Pancreas (tissue), 10 donors: ENCODE data around the gene SUOX. TPM values are rescaled to one million over a fixed set of nuclear protein-coding genes. Genes with fewer than 3 reads are reported as not detected.
"Not testable (repeated sequence)": the region's sequence is repeated elsewhere in the genome, so short reads cannot be mapped to it uniquely, and the experiment has no call there.

Experiments
- ATAC-seq, 4 donors: fragments of 200-7000 bp; cut with Tn5 transposase; one replicate each; pipeline versions ENCODE4 v1.8.0 to v1.9.1; 2020; ENCODE audit warnings: mild to moderate bottlenecking in 4 of 4, moderate library complexity in 4 of 4
- DNase-seq, 6 donors: peaks; one replicate each; pipeline ENCODE4 v3.0.0-alpha.2; 2020
- FAIRE-seq: peaks from 2 replicates; lab custom pipeline; 2012; peaks lifted over from hg19 to GRCh38; lab: Jason Lieb, UNC
- H3K27ac ChIP-seq, 4 donors: fragments of 200-600 bp; sonication (generic); 1 replicate in 3 of 4; 2 replicates in 1 of 4; pipeline versions ENCODE4 v1.5.0 to v1.8.0; 2020
- H3K27me3 ChIP-seq, 4 donors: fragments of 200-600 bp; one replicate each; pipeline ENCODE4 v1.8.0; 2021
- H3K36me3 ChIP-seq, 3 donors: fragments of 200-600 bp; sonication (generic) in 1 of 3; one replicate each; pipeline versions ENCODE4 v1.5.0 to v1.8.0; 2020 to 2021
- H3K4me1 ChIP-seq, 3 donors: fragments of 200-600 bp; one replicate each; pipeline ENCODE4 v1.8.0; 2021
- H3K4me3 ChIP-seq, 4 donors: fragments of 200-600 bp; sonication (generic) in 2 of 4; one replicate each; pipeline versions ENCODE4 v1.5.0 to v1.8.0; 2020 to 2021
- H3K9me3 ChIP-seq, 4 donors: fragments of 200-600 bp; one replicate each; pipeline ENCODE4 v1.8.0; 2021
- WGBS, 2 donors: extraction: QIAGEN DNeasy Blood & Tissue Kit; methylation state at CpG; one replicate each; pipeline ENCODE4 v1.1.7; 2013; 5-methylcytosine and 5-hydroxymethylcytosine counted together
- intact Hi-C, 3 donors: fragments of 100-400 bp; cut with DNase I; formaldehyde crosslinking; loops; one replicate each; pipeline versions ENCODE4 v1.11.1 to v1.14.2; 2022
- polyA plus RNA-seq, 2 donors: library from polyadenylated mRNA; stranded (reverse); fragments of 200-250 nt; gene quantifications; one replicate each; pipeline ENCODE4 v1.2.3, GENCODE V29; 2013
- total RNA-seq, 6 donors: library from RNA; stranded (reverse); fragmentation: NEBNext Ultra II Directional in 4 of 6; extraction: Animal tissue kit (Norgen Biotek cat#: 25700) in 4 of 6; gene quantifications; one replicate each; pipeline versions ENCODE4 v1.2.1 to v1.2.4, GENCODE V29; 2021 to 2023
- TF ChIP-seq, protein P1 (sequence below), 4 donors: fragments of 200-600 bp; sonication (generic) in 3 of 4; IDR thresholded peaks; one replicate each; pipeline versions ENCODE4 v1.5.0 to v1.8.0; 2021; ENCODE audit warnings: antibody characterized with exemption in 4 of 4
- donor health status: healthy with polysubstance abuse.
- donor health status: DM: no; HTN: no; CAD: no; lungs with moderate emphysema.
- donor health status: DM: no; HTN: no; CAD: no.
- donor health status: control.
- donor health status: control.
- donor health status: Bipolar disorder and iron deficiency.
- donor health status: DM: yes; HTN: yes; CAD: no.
- donor health status: DM: no; HTN: no; CAD: no.
- donor health status: DM: no; HTN: no; CAD: no.
- donor health status: DM: yes; HTN: yes; CAD: no.

The SUOX gene
- total and polyA plus RNA-seq, 8 donors = 6.0 to 20.4 (median 12.4) TPM

GRCh38 chr12:55982319-55982936, 14.6 kb upstream of the SUOX start:
- 70 to 75% methylated on average over 3 of the region's 3 CpGs for WGBS, 2 donors
- H3K9me3 ChIP-seq = no peaks in the 10 kb centered on the region
- H3K4me3 ChIP-seq = no peak overlapping the region
- H3K27ac ChIP-seq = no peak overlapping the region
- H3K27me3 ChIP-seq = no peaks in the 10 kb centered on the region
- peaks cover 2 to 16% (median 3%) of the 10 kb centered on the region in 3 donors for H3K36me3 ChIP-seq
- ATAC-seq (no peak), FAIRE-seq (no peak), DNase-seq (no peak)
- intact Hi-C loops = no loop called here
- TF ChIP-seq, protein P1, sequence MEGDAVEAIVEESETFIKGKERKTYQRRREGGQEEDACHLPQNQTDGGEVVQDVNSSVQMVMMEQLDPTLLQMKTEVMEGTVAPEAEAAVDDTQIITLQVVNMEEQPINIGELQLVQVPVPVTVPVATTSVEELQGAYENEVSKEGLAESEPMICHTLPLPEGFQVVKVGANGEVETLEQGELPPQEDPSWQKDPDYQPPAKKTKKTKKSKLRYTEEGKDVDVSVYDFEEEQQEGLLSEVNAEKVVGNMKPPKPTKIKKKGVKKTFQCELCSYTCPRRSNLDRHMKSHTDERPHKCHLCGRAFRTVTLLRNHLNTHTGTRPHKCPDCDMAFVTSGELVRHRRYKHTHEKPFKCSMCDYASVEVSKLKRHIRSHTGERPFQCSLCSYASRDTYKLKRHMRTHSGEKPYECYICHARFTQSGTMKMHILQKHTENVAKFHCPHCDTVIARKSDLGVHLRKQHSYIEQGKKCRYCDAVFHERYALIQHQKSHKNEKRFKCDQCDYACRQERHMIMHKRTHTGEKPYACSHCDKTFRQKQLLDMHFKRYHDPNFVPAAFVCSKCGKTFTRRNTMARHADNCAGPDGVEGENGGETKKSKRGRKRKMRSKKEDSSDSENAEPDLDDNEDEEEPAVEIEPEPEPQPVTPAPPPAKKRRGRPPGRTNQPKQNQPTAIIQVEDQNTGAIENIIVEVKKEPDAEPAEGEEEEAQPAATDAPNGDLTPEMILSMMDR (IDR thresholded peaks at IDR 0.05) = no peak
- H3K4me1 ChIP-seq = no peaks in the 10 kb centered on the region

DNA sequence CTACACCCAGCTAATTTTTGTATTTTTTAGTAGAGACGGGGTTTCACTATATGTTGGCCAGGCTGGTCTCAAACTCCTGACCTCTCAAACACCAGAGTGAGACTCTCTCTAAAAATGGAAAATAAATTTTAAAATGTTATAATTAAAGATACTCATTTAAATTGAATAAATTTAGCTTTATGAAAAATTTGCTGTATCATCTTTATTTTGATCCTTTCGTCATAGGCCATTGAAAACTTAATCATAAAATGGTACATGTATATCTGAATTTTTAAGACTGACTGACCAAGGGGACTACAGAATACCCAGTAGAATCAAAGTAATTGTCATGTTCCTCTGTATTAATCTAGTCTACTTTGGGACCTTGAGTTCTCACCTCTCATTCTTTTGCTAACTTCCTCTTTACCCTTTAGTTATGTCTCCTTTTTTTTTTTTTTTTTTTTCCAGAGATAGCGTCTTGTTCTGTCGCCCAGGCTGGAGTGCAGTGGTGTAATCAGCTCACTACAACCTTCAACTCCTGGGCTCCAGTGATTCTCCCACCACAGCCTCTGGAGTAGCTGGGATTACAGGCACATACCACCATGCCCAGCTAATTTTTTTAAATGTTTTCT, 13.7 kb upstream of the SUOX start:
- TF ChIP-seq, protein P1 (IDR thresholded peaks at IDR 0.05) = no peak
- H3K36me3 ChIP-seq = peaks cover 2 to 17% (median 3%) of the 10 kb centered on the region in 3 donors
- H3K4me1 ChIP-seq = no peaks in the 10 kb centered on the region
- intact Hi-C loops = no loop called here
- H3K9me3 ChIP-seq = no peaks in the 10 kb centered on the region
- WGBS, 2 donors = 78 to 82% methylated on average over 4 of the region's 4 CpGs
- no peaks in the 10 kb centered on the region for H3K27me3 ChIP-seq
- FAIRE-seq (no peak), DNase-seq (no peak), ATAC-seq (no peak)
- no peak overlapping the region for H3K4me3 ChIP-seq
- no peak overlapping the region for H3K27ac ChIP-seq

DNA sequence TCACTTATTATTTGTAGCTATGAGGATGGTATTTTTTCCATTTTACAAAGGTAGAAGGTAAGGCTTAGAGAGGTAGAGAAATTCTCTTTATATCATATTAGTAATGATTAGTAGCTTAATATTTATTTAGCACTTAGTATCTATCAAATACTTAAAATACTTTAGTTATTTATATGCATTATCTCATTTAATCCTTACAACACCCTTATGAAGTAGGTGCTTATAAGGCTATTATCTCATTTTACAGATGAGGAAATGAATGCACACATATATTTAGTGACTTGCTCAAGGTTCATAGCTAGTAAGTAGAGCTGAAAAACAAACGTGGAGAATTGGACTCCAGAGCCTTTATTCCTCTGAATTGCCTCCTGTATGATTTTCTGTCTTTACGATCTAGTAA, 12.2 kb upstream of the SUOX start:
- intact Hi-C loops = no loop called here
- ATAC-seq = no peak
- TF ChIP-seq, protein P1 (IDR thresholded peaks at IDR 0.05) = no peak

GRCh38 chr12:55985341-55985740, 11.7 kb upstream of the SUOX start:
- FAIRE-seq (no peak), DNase-seq (no peak), ATAC-seq (no peak)
- Histone ChIP-seq H3K27me3 (no peaks in the 10 kb centered on the region), H3K27ac (no peak overlapping the region), H3K36me3 (peaks cover 2 to 32% (median 6%) of the 10 kb centered on the region in 3 donors), H3K4me1 (no peaks in the 10 kb centered on the region), H3K4me3 (no peak overlapping the region), H3K9me3 (no peaks in the 10 kb centered on the region)
- TF ChIP-seq, protein P1 (IDR thresholded peaks at IDR 0.05) = no peak
- intact Hi-C loops = no loop called here
- WGBS, 2 donors = 81 to 83% methylated on average over 4 of the region's 4 CpGs

More for the DNA sequence above, 12.2 kb upstream of the SUOX start:
- Histone ChIP-seq H3K4me1 (no peaks in the 10 kb centered on the region), H3K9me3 (no peaks in the 10 kb centered on the region), H3K4me3 (no peak overlapping the region), H3K27me3 (no peaks in the 10 kb centered on the region), H3K36me3 (peaks cover 2 to 27% (median 5%) of the 10 kb centered on the region in 3 donors), H3K27ac (no peak overlapping the region)
- FAIRE-seq (no peak), DNase-seq (no peak)
- 56 to 60% methylated on average over 2 of the region's 2 CpGs for WGBS, 2 donors

DNA sequence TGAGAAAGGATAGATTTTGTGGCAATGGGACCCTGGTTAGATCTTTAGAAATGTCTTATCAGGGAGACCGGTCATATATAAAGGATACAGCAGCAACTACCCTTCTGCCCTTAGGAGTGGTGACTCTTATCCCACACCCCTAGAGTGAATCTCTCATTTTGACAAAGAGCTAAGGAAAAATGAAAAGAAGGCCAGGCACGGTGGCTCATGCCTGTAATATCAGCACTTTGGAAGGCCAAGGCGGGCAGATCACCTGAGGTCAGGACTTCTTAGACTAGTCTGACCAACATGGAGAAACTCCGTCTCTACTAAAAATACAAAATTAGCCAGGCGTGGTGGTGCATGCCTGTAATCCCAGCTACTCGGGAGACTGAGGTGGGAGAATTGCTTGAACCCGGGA, 11.1 kb upstream of the SUOX start:
- H3K4me1 ChIP-seq, intact Hi-C loops, H3K9me3 ChIP-seq, H3K4me3 ChIP-seq, ATAC-seq, H3K27ac ChIP-seq, H3K27me3 ChIP-seq, FAIRE-seq, DNase-seq: not testable (repeated sequence)
- peaks cover 5 to 38% (median 13%) of the 10 kb centered on the region in 3 donors for H3K36me3 ChIP-seq
- WGBS, 2 donors = 93 to 96% methylated on average over 7 of the region's 7 CpGs
